Pancreas (tissue), 10 donors: ENCODE results near the gene SKIC8. TPM values are rescaled to one million over a fixed set of nuclear protein-coding genes. Genes with fewer than 3 reads are reported as not detected.

Experiments
- ATAC-seq, 4 donors: fragments of 200-7000 bp; cut with Tn5 transposase; one replicate each; pipeline versions ENCODE4 v1.8.0 to v1.9.1; 2020; ENCODE audit warnings: mild to moderate bottlenecking in 4 of 4, moderate library complexity in 4 of 4
- DNase-seq, 6 donors: peaks; one replicate each; pipeline ENCODE4 v3.0.0-alpha.2; 2020
- FAIRE-seq: peaks from 2 replicates; lab custom pipeline; 2012; peaks lifted over from hg19 to GRCh38; lab: Jason Lieb, UNC
- H3K27ac ChIP-seq, 4 donors: fragments of 200-600 bp; sonication (generic); 1 replicate in 3 of 4; 2 replicates in 1 of 4; pipeline versions ENCODE4 v1.5.0 to v1.8.0; 2020
- H3K27me3 ChIP-seq, 4 donors: fragments of 200-600 bp; one replicate each; pipeline ENCODE4 v1.8.0; 2021
- H3K36me3 ChIP-seq, 3 donors: fragments of 200-600 bp; sonication (generic) in 1 of 3; one replicate each; pipeline versions ENCODE4 v1.5.0 to v1.8.0; 2020 to 2021
- H3K4me1 ChIP-seq, 3 donors: fragments of 200-600 bp; one replicate each; pipeline ENCODE4 v1.8.0; 2021
- H3K4me3 ChIP-seq, 4 donors: fragments of 200-600 bp; sonication (generic) in 2 of 4; one replicate each; pipeline versions ENCODE4 v1.5.0 to v1.8.0; 2020 to 2021
- H3K9me3 ChIP-seq, 4 donors: fragments of 200-600 bp; one replicate each; pipeline ENCODE4 v1.8.0; 2021
- WGBS, 2 donors: extraction: QIAGEN DNeasy Blood & Tissue Kit; methylation state at CpG; one replicate each; pipeline ENCODE4 v1.1.7; 2013; 5-methylcytosine and 5-hydroxymethylcytosine counted together
- intact Hi-C, 3 donors: fragments of 100-400 bp; cut with DNase I; formaldehyde crosslinking; loops; one replicate each; pipeline versions ENCODE4 v1.11.1 to v1.14.2; 2022
- polyA plus RNA-seq, 2 donors: library from polyadenylated mRNA; stranded (reverse); fragments of 200-250 nt; gene quantifications; one replicate each; pipeline ENCODE4 v1.2.3, GENCODE V29; 2013
- total RNA-seq, 6 donors: library from RNA; stranded (reverse); fragmentation: NEBNext Ultra II Directional in 4 of 6; extraction: Animal tissue kit (Norgen Biotek cat#: 25700) in 4 of 6; gene quantifications; one replicate each; pipeline versions ENCODE4 v1.2.1 to v1.2.4, GENCODE V29; 2021 to 2023
- TF ChIP-seq, protein P1 (sequence below), 4 donors: fragments of 200-600 bp; sonication (generic) in 3 of 4; IDR thresholded peaks; one replicate each; pipeline versions ENCODE4 v1.5.0 to v1.8.0; 2021; ENCODE audit warnings: antibody characterized with exemption in 4 of 4
- donor health status: healthy with polysubstance abuse.
- donor health status: DM: no; HTN: no; CAD: no; lungs with moderate emphysema.
- donor health status: DM: no; HTN: no; CAD: no.
- donor health status: control.
- donor health status: control.
- donor health status: Bipolar disorder and iron deficiency.
- donor health status: DM: yes; HTN: yes; CAD: no.
- donor health status: DM: no; HTN: no; CAD: no.
- donor health status: DM: no; HTN: no; CAD: no.
- donor health status: DM: yes; HTN: yes; CAD: no.

The SKIC8 gene
- total and polyA plus RNA-seq, 8 donors = 17.2 to 44.6 (median 21.2) TPM

- H3K4me3 ChIP-seq = no peak overlapping the region
- FAIRE-seq (no peak), DNase-seq (no peak)
These were observed 33.6 kb downstream of the SKIC8 start for GRCh38 chr15:78265752-78266224.

DNA sequence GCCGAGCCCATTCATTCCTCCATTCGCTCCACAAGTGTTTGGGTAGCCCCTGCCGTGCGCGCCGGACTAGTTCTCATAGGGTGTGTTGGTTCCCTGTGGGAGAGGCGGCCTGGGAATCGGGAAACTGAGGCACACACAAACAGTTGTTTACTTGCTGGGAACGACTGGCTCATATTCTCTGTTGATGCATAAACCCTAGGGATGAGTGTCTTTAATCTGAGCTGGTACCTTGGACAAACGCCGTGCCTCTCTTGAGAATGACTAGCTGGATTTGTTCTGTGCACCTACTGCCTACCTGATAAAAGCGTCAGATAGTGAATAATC lies 34.3 kb downstream of the SKIC8 start:
- intact Hi-C loops = no loop called here
- H3K27me3 ChIP-seq = no peaks in the 10 kb centered on the region
- no peak for FAIRE-seq
- TF ChIP-seq, protein P1, sequence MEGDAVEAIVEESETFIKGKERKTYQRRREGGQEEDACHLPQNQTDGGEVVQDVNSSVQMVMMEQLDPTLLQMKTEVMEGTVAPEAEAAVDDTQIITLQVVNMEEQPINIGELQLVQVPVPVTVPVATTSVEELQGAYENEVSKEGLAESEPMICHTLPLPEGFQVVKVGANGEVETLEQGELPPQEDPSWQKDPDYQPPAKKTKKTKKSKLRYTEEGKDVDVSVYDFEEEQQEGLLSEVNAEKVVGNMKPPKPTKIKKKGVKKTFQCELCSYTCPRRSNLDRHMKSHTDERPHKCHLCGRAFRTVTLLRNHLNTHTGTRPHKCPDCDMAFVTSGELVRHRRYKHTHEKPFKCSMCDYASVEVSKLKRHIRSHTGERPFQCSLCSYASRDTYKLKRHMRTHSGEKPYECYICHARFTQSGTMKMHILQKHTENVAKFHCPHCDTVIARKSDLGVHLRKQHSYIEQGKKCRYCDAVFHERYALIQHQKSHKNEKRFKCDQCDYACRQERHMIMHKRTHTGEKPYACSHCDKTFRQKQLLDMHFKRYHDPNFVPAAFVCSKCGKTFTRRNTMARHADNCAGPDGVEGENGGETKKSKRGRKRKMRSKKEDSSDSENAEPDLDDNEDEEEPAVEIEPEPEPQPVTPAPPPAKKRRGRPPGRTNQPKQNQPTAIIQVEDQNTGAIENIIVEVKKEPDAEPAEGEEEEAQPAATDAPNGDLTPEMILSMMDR (IDR thresholded peaks at IDR 0.05) = no peak
- ATAC-seq = peak in 2 of 4 donors; percentile 4 to 5
- 58 to 59% methylated on average over 12 of the region's 12 CpGs for WGBS, 2 donors
- H3K4me3 ChIP-seq = peak overlapping the region; percentile 30 to 59 (median 56)
- H3K36me3 ChIP-seq = no peaks in the 10 kb centered on the region
- H3K27ac ChIP-seq = peak overlapping the region in 1 of 4 donors; percentile 44
- no peaks in the 10 kb centered on the region for H3K9me3 ChIP-seq
- peaks cover 0 to 5% (median 0%) of the 10 kb centered on the region in 3 donors for H3K4me1 ChIP-seq
- DNase-seq = no peak

More at GRCh38 chr15:78265752-78266224, 33.6 kb downstream of the SKIC8 start:
- H3K27me3 ChIP-seq = no peaks in the 10 kb centered on the region
- H3K4me1 ChIP-seq = peaks cover 0 to 5% (median 0%) of the 10 kb centered on the region in 3 donors
- peak in 3 of 4 donors; percentile 4 to 40 (median 6) for ATAC-seq
- intact Hi-C loops = no loop called here
- no peaks in the 10 kb centered on the region for H3K36me3 ChIP-seq
- 80 to 87% methylated on average over 9 of the region's 9 CpGs for WGBS, 2 donors
- no peaks in the 10 kb centered on the region for H3K9me3 ChIP-seq
- TF ChIP-seq, protein P1 (IDR thresholded peaks at IDR 0.05) = no peak
- no peak overlapping the region for H3K27ac ChIP-seq

- Histone ChIP-seq H3K9me3 (no peaks in the 10 kb centered on the region), H3K4me1 (peaks cover 0 to 5% (median 0%) of the 10 kb centered on the region in 3 donors), H3K4me3 (peak within 1 kb of the TSS; percentile 30 to 59 (median 56)), H3K36me3 (no peaks in the 10 kb centered on the region), H3K27me3 (no peaks in the 10 kb centered on the region), H3K27ac (peak within 1 kb of the TSS in 2 of 4 donors; percentile 28 to 48)
- peak; percentile 36 to 79 (median 52) for DNase-seq
- peak; percentile 67 to 80 (median 76) for ATAC-seq
- TF ChIP-seq, protein P1 (IDR thresholded peaks at IDR 0.05) = no peak
- WGBS, 2 donors = 7 to 11% methylated on average over 75 to 107 of the region's 107 CpGs
- intact Hi-C loops = no loop called here
- no peak for FAIRE-seq
These were observed 34.9 kb downstream of the SKIC8 start, which contains the start of gene DNAJA4 for GRCh38 chr15:78264304-78265136. Gene DNAJA4, plus strand, starts transcription at chr15:78264562. Its CDS starts 202 bp downstream, at chr15:78264764.

DNA sequence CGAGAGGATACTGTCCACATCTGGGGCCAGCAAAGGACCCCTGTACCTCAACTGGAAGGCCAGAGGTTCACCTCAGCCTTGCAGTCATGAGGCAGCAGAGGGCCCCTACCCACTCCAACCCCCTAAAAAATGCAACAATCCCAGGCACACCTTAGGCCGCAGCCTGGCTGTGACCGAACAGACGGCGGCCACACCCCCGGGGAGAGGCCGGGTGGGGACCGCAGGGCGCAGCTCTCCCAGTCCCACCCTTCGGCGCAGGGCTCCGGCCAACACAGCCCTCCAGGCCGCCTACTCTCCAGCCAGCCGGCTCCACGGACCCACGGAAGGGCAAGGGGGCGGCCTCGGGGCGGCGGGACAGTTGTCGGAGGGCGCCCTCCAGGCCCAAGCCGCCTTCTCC lies 35.5 kb downstream of the SKIC8 start:
- Histone ChIP-seq H3K9me3 (no peaks in the 10 kb centered on the region), H3K36me3 (no peaks in the 10 kb centered on the region), H3K4me1 (peaks cover 0 to 5% (median 0%) of the 10 kb centered on the region in 3 donors), H3K27ac (peak overlapping the region in 2 of 4 donors; percentile 28 to 48), H3K27me3 (no peaks in the 10 kb centered on the region), H3K4me3 (peak overlapping the region in 2 of 4 donors; percentile 55 to 57)
- FAIRE-seq (no peak), DNase-seq (peak in 1 of 6 donors; percentile 34), ATAC-seq (peak in 1 of 4 donors; percentile 24)
- intact Hi-C loops = no loop called here
- 83 to 85% methylated on average over 23 of the region's 23 CpGs for WGBS, 2 donors
- TF ChIP-seq, protein P1 (IDR thresholded peaks at IDR 0.05) = no peak
